HG03097 (cell line): ENCODE results near the gene RYR3.
A peak's percentile ranks its signal among the peaks of the same experiment; 100 is the strongest.

Source experiments
- ATAC-seq: cut with Tn5 transposase; IDR thresholded peaks from one replicate; pipeline ENCODE4 v1.9.1; 2021; ENCODE audit not compliant: unreplicated experiment, low FRiP score

The RYR3 gene

DNA sequence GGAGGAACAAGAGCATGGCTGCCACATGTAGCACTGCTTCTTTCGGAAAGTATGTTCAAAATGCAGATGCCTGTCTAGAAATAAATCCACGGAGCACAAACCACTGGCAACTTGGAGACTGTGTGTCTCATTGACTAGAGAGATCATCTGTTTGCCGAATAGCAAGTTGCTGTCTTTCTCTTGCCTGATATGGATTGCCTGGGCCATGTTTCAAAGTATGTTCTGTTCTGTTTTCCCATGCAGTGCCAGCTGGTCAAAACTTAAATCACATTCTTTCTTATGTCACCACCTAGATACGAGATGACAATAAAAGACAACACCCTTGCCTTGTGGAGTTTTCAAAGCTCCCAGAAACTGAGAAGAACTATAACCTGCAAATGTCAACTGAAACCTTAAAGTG lies 318.9 kb downstream of the RYR3 start:
- no peak for ATAC-seq

- no peak for ATAC-seq
These were observed 325.5 kb downstream of the RYR3 start for GRCh38 chr15:33636234-33636633.

- ATAC-seq, result no peak
These were observed 326.2 kb downstream of the RYR3 start for GRCh38 chr15:33636958-33637357.

GRCh38 chr15:33638453-33638852 lies 327.7 kb downstream of the RYR3 start:
- ATAC-seq, result no peak

DNA sequence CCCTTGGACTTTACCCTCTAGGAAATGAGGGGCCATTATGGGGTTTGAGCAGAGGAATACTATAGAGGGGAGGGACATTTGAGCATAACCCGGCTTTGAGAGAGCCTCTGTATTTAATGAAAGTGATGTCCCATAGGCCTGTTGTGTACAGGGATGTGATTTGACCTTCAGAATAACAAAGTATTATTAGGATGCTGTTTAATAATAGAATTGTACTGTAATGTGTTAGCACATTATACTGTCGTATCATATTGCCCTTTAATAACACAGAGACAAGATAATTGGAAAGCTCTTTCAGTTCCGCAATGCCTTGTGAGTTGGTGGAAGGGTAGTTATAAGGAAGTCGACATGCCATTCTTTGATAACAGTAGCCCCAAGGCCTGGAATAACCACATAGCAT lies 328.3 kb downstream of the RYR3 start:
- ATAC-seq, result no peak

- no peak for ATAC-seq
These were observed 328.7 kb downstream of the RYR3 start for GRCh38 chr15:33639456-33639855.

DNA sequence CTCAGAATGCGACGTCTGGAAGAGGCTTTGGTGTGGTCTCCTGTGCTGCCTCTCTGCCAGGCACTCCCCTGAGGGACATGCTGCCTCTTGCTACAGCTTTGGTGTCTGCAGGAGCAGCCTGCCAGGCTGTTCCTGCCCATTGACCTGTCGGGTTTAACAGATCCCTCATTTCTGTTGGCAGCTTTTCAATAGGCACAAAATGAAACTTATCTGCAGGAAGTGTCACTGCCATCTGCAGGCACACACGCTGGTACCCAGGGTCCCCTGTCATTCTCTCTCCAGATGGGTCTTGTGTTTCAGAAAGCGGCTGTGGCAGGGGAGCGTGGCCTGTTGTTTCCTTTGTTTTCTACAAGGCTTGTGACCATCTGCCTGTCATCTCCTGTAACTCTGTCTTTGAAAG lies 329.2 kb downstream of the RYR3 start:
- ATAC-seq, result no peak

- ATAC-seq, result no peak
These were observed 330.3 kb downstream of the RYR3 start for GRCh38 chr15:33641069-33641468.

- no peak for ATAC-seq
These were observed 333.5 kb downstream of the RYR3 start for GRCh38 chr15:33644304-33644703.

DNA sequence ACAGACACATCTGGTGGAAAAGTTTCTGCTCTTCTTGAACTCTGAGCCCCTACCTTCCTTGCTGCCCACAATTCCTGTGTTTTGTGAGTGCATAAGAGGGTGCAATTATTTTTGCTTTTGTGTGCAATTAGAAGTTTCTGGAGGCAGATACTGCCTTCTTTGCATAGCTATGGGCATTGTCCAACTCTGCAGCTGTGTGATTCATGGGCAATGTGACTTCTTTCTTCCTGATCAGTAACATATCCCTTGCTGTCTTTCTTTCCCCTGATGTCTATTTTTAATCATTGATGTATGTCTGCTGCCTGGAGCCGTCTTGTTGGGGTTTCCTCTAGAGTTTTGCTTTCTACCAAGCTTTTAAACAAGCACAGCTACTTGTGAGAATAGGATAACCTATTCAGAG lies 336.0 kb downstream of the RYR3 start:
- no peak for ATAC-seq

- ATAC-seq, result no peak
These were observed 338.6 kb downstream of the RYR3 start for GRCh38 chr15:33649217-33649933.

DNA sequence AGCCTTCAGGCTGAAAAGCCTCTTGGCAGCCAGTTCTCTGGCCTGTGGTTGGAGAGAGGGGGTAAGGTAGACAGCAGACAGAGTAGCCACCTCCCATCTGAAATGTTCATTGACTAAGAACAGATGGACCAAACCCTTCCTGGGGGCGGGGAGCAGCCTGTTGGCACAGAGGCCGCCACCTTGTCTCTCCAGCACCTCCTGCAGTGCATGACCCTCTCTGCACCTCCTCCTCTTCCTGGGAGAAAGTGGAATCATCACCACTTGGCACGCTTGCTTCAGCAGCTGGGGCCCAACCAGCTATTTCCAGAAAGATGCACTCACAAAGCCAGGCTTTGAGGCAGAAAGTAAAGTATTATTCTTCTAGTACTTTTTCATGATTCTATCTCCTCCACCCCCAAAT lies 344.1 kb downstream of the RYR3 start:
- ATAC-seq, result no peak

DNA sequence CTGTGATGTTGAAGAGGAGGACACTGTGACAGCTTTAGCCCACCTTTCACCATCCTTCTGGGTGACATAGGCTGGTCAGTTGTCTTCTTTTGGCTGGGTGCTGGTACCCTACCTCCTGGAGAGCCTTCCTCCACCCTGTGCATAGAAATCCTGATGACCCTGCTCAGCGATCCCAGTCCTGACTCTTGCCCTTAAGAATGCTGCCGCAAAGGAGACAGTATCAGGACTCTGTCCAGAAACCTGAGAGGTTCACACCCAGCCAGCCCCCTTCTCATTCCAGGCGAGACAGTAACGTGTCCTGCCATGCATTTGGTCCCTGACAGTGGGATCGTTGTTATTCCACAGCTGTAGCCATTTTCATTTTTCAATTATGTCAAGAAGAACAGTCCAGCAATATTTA lies 344.7 kb downstream of the RYR3 start:
- no peak for ATAC-seq

DNA sequence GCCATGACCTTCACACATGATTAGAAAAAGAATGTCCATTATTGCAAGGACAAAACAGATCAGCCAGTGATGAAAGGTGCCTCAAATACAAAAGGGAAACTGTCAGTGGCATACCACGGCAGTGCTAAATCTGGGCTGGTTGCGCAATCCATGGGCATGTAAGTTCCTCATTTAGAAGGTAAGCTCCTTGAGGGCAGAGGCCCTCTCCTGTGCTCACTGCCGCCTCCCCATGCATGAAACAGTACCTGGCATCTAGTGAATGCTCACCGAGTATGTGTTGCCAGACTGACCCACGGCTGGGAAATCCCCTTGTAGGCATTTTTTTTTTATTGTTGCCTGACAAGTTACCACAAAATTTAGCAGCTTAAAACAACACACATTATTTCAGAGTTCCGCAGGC lies 345.4 kb downstream of the RYR3 start:
- no peak for ATAC-seq

DNA sequence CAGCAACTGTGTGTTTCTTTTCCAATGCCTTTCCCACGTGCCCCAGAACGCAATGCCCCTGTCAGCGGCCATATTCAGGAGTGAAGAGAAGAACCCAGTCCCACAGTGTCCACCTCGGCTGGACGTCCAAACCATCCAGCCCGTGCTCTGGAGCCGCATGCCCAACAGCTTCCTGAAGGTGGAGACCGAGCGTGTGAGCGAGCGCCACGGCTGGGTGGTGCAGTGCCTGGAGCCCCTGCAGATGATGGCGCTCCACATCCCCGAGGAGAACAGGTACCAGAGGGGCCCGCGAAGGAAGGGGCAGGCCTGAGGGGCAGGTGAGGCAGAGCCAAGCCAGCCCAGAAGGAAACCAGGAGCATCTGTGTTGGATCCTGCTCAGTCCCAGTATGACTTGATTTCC lies 349.4 kb downstream of the RYR3 start:
- no peak for ATAC-seq

GRCh38 chr15:33662014-33662413 lies 351.2 kb downstream of the RYR3 start:
- ATAC-seq, result no peak

- no peak for ATAC-seq
These were observed 354.2 kb downstream of the RYR3 start for GRCh38 chr15:33664947-33665346.

- ATAC-seq, result no peak
These were observed 359.8 kb downstream of the RYR3 start for GRCh38 chr15:33670567-33670966.

DNA sequence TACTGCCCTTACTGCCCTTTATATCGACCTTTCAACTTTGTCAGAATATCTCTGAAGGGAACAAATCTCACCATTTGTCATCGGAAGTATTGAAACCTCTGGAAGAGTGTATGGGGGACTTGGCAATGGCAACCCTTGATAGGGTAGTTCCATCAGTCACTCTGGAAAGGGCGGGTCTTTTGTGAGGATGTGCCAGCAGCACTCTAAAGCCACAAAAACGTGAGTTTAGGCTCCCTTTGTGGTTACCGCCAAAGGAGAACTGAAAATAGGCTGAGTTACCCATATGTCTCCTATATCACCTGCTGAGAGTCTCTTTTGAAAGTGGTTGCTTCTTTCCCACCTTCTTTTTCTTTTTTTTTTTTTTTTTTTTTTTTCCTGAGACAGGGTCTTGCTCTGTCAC lies 360.7 kb downstream of the RYR3 start:
- ATAC-seq, result peak; percentile 94

DNA sequence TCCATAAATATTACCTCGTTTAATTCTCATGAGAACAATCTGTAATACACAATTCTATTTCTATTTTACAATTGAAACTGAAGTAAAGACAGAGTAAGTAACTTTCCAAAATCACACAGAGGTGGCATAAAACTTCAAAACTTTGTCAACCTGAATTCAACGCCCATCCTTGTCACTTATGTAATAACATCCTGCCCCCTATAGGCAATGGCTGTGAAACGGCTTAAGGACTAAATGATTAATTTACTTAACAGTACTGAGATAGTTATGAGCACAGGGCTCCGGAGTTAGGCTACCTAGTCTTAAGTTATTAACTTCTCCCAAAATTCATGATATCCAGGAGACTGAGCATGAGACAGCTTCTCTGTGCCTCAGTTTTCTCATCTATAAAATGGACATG lies 364.5 kb downstream of the RYR3 start:
- no peak for ATAC-seq

DNA sequence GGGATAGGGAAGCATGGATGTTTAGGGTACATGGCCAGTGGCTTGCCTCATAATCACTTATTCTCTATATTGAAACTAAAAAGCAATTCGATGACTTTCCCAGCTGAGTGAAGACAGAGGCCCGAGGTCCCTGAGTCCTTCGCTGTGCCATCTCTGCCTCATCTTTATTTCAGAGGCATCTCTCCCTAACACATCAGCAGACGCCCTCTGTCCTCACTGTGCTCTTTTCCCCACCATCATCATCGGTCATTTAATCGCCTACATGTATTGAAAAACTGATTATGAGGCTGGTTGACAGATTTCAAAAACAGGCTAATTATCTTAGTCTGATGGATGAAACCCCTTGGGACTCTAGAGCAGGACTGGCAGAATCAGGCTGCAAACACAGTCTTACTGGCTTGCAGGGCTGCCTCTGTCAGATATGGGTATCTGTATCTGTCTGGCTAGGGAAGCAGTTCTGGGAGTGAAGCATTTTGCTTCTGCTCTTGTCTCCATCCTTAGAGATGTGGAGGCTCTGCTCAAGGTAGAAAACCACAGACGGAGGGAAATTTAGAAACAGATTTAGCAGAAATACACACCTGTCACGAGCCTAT lies 366.6 kb downstream of the RYR3 start:
- no peak for ATAC-seq

DNA sequence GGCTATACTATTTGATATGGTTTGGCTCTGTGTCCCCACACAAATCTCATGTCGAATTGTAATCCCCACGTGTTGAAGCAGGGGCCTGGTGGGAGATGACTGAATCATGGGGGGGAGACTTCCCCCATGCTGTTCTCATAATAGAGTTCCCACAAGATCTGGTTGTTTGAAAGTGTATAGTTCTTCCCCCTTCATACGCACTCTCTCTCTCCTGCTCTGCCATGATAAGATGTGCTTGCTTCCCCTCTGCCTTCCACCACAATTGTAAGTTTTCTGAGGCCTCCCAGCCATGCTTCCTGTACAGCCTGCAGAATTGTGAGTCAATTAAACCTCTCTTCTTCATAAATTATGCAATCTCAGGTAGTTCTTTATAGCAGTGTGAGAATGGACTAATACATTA lies 367.4 kb downstream of the RYR3 start:
- ATAC-seq, result no peak

DNA sequence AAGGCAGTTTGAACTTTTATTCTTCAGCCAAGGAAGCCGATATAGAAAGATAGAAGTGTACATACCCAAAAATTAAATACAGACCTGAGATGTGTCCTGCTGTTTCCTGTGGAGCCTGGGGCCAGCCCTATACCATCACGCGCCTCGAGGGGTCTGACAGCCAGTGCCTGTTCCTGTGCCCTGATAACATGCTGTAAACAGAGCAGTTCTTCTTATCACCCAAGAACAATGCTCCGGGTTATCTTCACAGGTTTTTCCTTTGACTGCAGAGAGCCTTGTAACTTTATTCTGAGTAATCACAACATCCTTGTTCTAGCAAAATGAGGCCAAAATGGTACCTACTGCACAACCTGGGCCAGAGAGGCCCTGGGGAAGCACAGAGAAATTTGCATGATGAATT lies 367.8 kb downstream of the RYR3 start:
- ATAC-seq, result no peak
